Prostate gland (tissue), 2 donors: ENCODE data around the gene XRCC3. TPM values are rescaled to one million over a fixed set of nuclear protein-coding genes. Genes with fewer than 3 reads are reported as not detected.

ENCODE experiments used
- DNase-seq: peaks from one replicate; pipeline ENCODE4 v3.0.0-alpha.2; 2019; ENCODE audit warnings: low spot score
- H3K27ac ChIP-seq, 2 donors: fragments of 200-600 bp; sonication (generic); 2 replicates each; pipeline ENCODE4 v1.5.1; 2017 to 2019
- H3K27me3 ChIP-seq: fragments of 200-600 bp; sonication (generic); replicated peaks from 2 replicates; pipeline ENCODE4 v1.5.1; 2019; ENCODE audit not compliant: insufficient read depth
- H3K36me3 ChIP-seq, 2 donors: fragments of 200-600 bp; sonication (generic); 1 replicate in 1 of 2; 2 replicates in 1 of 2; pipeline versions ENCODE4 v1.5.1 to v1.8.1; 2017 to 2019
- H3K4me1 ChIP-seq: fragments of 200-600 bp; sonication (generic); replicated peaks from 2 replicates; pipeline ENCODE4 v1.5.1; 2019
- H3K4me3 ChIP-seq, 2 donors: fragments of 200-600 bp; sonication (generic); 2 replicates each; pipeline ENCODE4 v1.5.1; 2017 to 2019
- H3K9me3 ChIP-seq: fragments of 200-600 bp; sonication (generic); 2 replicates; pipeline ENCODE4 v1.5.1; 2017
- POLR2A ChIP-seq: fragments of 450-650 bp; IDR thresholded peaks from one replicate; pipeline ENCODE4 v1.6.1; 2016; ENCODE audit warnings: antibody characterized with exemption, mild to moderate bottlenecking
- POLR2AphosphoS5 ChIP-seq: sonication (generic); formaldehyde crosslinking; IDR thresholded peaks from one replicate; pipeline ENCODE4 v1.6.1; 2017; ENCODE audit warnings: antibody characterized with exemption
- WGBS: methylation state at CpG from one replicate; pipeline ENCODE4 v1.1.5; 2018; 5-methylcytosine and 5-hydroxymethylcytosine counted together
- intact Hi-C: fragments of 100-400 bp; cut with DNase I; formaldehyde crosslinking; loops from one replicate; pipeline ENCODE4 v1.14.2; 2022
- small RNA-seq, 2 donors: library from RNA; depleted of rRNA; stranded (forward); fragments of <200 nt; gene quantifications; one replicate each; pipeline ENCODE3, GENCODE V24; 2016
- total RNA-seq, 2 donors: library from RNA; depleted of rRNA; stranded (reverse); fragments of >200 nt; gene quantifications; one replicate each; pipeline ENCODE4 v1.1.0, GENCODE V29; 2016
- TF ChIP-seq, protein P1 (sequence below), 4 experiments: fragments of 200-600 bp in 2 of 4; fragments of 450-650 bp in 2 of 4; sonication (generic) in 2 of 4; IDR thresholded peaks; 1 replicate in 3 of 4; 2 replicates in 1 of 4; pipeline ENCODE4 v1.5.1; 2016 to 2019; ENCODE audit warnings: antibody characterized with exemption in 4 of 4, mild to moderate bottlenecking in 2 of 4, moderate library complexity in 2 of 4

XRCC3 gene
- total RNA-seq, 2 donors from 2014 or later = 24.7 to 33.2 TPM

DNA sequence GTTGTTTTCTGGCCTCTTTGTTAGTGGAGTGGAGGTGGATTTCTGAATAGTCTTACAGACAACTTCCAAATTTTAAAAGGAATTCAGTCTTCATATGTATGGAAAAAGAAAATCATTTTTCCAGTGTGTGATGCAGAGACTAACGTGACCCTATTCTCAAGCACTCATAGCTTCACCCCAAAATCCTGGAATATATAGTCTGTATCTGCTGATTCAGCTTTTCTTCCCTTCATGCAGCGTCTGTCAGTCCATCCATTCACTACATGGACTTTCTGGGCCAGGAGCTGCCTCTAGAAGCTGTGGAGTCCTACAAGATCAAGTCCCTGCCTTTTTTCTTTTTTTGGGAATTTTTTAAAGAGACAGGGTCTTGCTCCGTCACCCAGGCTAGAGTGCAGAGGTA lies 62.4 kb downstream of the XRCC3 start:
- peaks cover 3 to 11% of the 10 kb centered on the region in 2 donors for H3K36me3 ChIP-seq
- H3K27me3 ChIP-seq = no peaks in the 10 kb centered on the region
- no peak for DNase-seq
- intact Hi-C loops = no loop called here
- peaks cover 6% of the 10 kb centered on the region for H3K4me1 ChIP-seq
- H3K27ac ChIP-seq = no peak overlapping the region
- no peak overlapping the region for H3K4me3 ChIP-seq
- 87% methylated on average over 3 of the region's 3 CpGs for WGBS
- TF ChIP-seq POLR2AphosphoS5 (no peak), POLR2A (no peak)
- TF ChIP-seq, protein P1, sequence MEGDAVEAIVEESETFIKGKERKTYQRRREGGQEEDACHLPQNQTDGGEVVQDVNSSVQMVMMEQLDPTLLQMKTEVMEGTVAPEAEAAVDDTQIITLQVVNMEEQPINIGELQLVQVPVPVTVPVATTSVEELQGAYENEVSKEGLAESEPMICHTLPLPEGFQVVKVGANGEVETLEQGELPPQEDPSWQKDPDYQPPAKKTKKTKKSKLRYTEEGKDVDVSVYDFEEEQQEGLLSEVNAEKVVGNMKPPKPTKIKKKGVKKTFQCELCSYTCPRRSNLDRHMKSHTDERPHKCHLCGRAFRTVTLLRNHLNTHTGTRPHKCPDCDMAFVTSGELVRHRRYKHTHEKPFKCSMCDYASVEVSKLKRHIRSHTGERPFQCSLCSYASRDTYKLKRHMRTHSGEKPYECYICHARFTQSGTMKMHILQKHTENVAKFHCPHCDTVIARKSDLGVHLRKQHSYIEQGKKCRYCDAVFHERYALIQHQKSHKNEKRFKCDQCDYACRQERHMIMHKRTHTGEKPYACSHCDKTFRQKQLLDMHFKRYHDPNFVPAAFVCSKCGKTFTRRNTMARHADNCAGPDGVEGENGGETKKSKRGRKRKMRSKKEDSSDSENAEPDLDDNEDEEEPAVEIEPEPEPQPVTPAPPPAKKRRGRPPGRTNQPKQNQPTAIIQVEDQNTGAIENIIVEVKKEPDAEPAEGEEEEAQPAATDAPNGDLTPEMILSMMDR (IDR thresholded peaks at IDR 0.05) = no peak
- H3K9me3 ChIP-seq = no peaks in the 10 kb centered on the region

DNA sequence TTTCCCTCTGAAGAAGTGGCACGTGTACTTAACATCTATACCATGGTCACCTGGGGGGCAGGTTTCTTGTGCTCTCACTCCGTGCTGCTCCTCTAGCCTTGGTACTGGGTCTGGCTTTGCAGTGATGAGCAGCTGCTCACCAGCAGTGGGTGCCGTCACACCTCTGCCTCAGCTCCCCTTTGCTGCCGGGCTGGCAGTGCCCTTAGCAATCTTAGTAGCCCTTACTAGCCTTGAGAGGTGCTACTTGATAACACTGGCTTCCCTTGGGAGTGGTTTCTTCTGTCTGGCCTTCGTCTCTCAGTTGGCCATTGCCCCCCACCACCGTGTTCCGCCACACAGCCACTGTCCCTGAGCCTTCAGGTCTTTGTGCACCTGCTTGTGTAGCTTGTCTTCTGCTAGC lies 63.7 kb downstream of the XRCC3 start:
- no peak overlapping the region for H3K4me3 ChIP-seq
- WGBS = 89% methylated on average over 7 of the region's 7 CpGs
- no peak for TF ChIP-seq POLR2A
- TF ChIP-seq, protein P1 (IDR thresholded peaks at IDR 0.05) = no peak
- no peak for TF ChIP-seq POLR2AphosphoS5
- H3K27ac ChIP-seq = no peak overlapping the region
- peaks cover 0 to 11% of the 10 kb centered on the region in 2 donors for H3K36me3 ChIP-seq
- DNase-seq = no peak
- no peaks in the 10 kb centered on the region for H3K27me3 ChIP-seq
- H3K9me3 ChIP-seq = no peaks in the 10 kb centered on the region
- intact Hi-C loops = no loop called here
- peaks cover 6% of the 10 kb centered on the region for H3K4me1 ChIP-seq

DNA sequence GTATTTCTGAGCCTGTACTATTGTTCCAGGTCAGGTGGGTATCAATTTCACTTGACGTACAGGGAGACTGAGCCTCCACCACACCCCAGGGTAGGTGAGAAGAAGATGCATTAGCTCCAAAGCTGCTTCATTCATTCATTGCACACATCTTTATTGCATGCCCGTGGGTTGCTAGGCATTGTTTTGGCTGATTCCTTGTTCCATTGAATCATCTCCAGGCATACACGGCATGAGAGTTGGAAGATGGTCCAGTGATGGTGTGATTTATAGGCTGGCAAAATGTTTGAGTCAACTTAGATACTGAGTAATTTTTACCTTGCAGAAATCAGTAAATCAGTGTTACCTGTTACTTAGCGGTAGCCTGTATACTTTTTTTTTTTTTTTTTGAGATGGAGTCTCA lies 65.0 kb downstream of the XRCC3 start:
- WGBS = 43% methylated on average over 4 of the region's 4 CpGs
- H3K27me3 ChIP-seq = no peaks in the 10 kb centered on the region
- peaks cover 6% of the 10 kb centered on the region for H3K4me1 ChIP-seq
- peaks cover 0 to 3% of the 10 kb centered on the region in 2 donors for H3K36me3 ChIP-seq
- no peaks in the 10 kb centered on the region for H3K9me3 ChIP-seq
- TF ChIP-seq POLR2AphosphoS5 = no peak
- no peak for TF ChIP-seq POLR2A
- TF ChIP-seq, protein P1 (IDR thresholded peaks at IDR 0.05) = no peak
- intact Hi-C loops = no loop called here
- H3K4me3 ChIP-seq = no peak overlapping the region
- no peak for DNase-seq
- no peak overlapping the region for H3K27ac ChIP-seq

DNA sequence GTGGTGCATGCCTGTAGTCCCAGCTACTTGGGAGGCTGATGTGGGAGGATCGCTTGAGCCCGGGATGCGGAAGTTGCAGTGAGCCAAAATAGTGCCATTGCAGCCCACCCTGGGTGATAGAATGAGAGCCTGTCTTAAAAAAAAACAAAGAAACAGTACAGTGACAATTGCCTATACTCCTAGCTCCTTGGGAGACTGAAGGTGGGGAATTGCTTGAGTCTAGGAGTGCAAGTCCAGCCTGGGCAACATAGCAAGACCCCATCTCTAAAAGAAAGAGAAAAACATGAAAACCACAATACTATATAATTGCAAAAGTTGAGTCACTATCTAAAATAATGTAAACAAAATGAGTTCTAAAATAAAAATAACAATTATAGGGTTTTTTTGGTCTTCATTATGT lies 66.2 kb downstream of the XRCC3 start:
- H3K4me1 ChIP-seq = peaks cover 6% of the 10 kb centered on the region
- intact Hi-C loops = no loop called here
- 99% methylated on average over 3 of the region's 3 CpGs for WGBS

More for the DNA sequence above, 66.2 kb downstream of the XRCC3 start:
- H3K27ac ChIP-seq = no peak overlapping the region
- TF ChIP-seq, protein P1 (IDR thresholded peaks at IDR 0.05) = no peak
- TF ChIP-seq POLR2A = no peak
- TF ChIP-seq POLR2AphosphoS5 = no peak
- DNase-seq = no peak
- no peak overlapping the region for H3K4me3 ChIP-seq
- no peaks in the 10 kb centered on the region for H3K27me3 ChIP-seq
- no peaks in the 10 kb centered on the region for H3K36me3 ChIP-seq
- H3K9me3 ChIP-seq = no peaks in the 10 kb centered on the region

Small RNAs within 50 kb of the gene (small RNA-seq; reads per million reads assigned to genes)
- gene RF00019 = 0 reads per million in 2 donors

Other genes starting within 250 kb of the XRCC3 start
- 1,000 to 10,000 TPM; 1,199 to 1,838 TPM for gene CKB, start 192.6 kb downstream of the XRCC3 start, total RNA-seq
- gene TRMT61A, start 186.3 kb downstream of the XRCC3 start, total RNA-seq = 10 to 100 TPM; 19.6 to 40.4 TPM
- 10 to 100 TPM; 31.2 to 33.3 TPM for gene BAG5, start 152.8 kb downstream of the XRCC3 start, total RNA-seq
- 10 to 100 TPM; 24.3 to 24.9 TPM for gene COA8, start 152.5 kb downstream of the XRCC3 start, total RNA-seq
- gene KLC1, start 86.2 kb downstream of the XRCC3 start, total RNA-seq = 100 to 1,000 TPM; 168 to 287 TPM
- gene ZFYVE21, start 359 bp upstream of the XRCC3 start, total RNA-seq = 100 to 1,000 TPM; 162 to 215 TPM
- gene PPP1R13B, start 132.1 kb upstream of the XRCC3 start, total RNA-seq = 10 to 100 TPM; 48.2 to 64.6 TPM
- 10 to 100 TPM in 1 of 2 donors, under 1 TPM in 1; 0.64 to 18.2 TPM for gene TDRD9, start 213.0 kb upstream of the XRCC3 start, total RNA-seq
- not detected for gene RD3L, start 227.1 kb upstream of the XRCC3 start, total RNA-seq